NCI-H1436 (cell line): ENCODE data around the gene OSBPL8.

ENCODE experiments used
- DNase-seq: peaks from one replicate; lab custom pipeline; 2025; lab: John Stamatoyannopoulos, UW

OSBPL8 gene

GRCh38 chr12:76308866-76309265 is 250.7 kb downstream of the OSBPL8 start:
- no peak for DNase-seq

GRCh38 chr12:76307083-76307482 is 252.5 kb downstream of the OSBPL8 start:
- no peak for DNase-seq

- DNase-seq, result no peak
These were observed 255.5 kb downstream of the OSBPL8 start for GRCh38 chr12:76303989-76304460.

- DNase-seq, result no peak
These were observed 256.2 kb downstream of the OSBPL8 start for GRCh38 chr12:76303365-76303764.
